Thymus (tissue), 11 donors: ENCODE data around the gene TMOD3. TPM values are rescaled to one million over a fixed set of nuclear protein-coding genes. Genes with fewer than 3 reads are reported as not detected.
A peak's percentile ranks its signal among the peaks of the same experiment; 100 is the strongest.
"Not testable (repeated sequence)": the region's sequence is repeated elsewhere in the genome, so short reads cannot be mapped to it uniquely, and the experiment has no call there.

Experiments
- DNase-seq, 9 donors: peaks; one replicate each; pipeline ENCODE4 v3.0.0-alpha.2; 2013; ENCODE audit warnings: low spot score in 9 of 9, low read depth in 6 of 9, missing footprints in 1 of 9
- H3K27ac ChIP-seq, 2 donors: one replicate each; pipeline ENCODE4 v1.5.1; 2013; ENCODE audit warnings: control low read depth in 1 of 2, low read depth in 1 of 2, low read length in 1 of 2, mild to moderate bottlenecking in 1 of 2, moderate library complexity in 1 of 2
- H3K27me3 ChIP-seq, 2 donors: one replicate each; pipeline ENCODE4 v1.5.1; 2013; ENCODE audit warnings: low read length in 1 of 2; ENCODE audit not compliant: control insufficient read depth in 2 of 2, insufficient read depth in 1 of 2
- H3K36me3 ChIP-seq, 2 donors: one replicate each; pipeline ENCODE4 v1.5.1; 2013; ENCODE audit warnings: low read length in 1 of 2, mild to moderate bottlenecking in 1 of 2, moderate library complexity in 1 of 2; ENCODE audit not compliant: control insufficient read depth in 2 of 2, insufficient read depth in 2 of 2
- H3K4me1 ChIP-seq, 2 donors: one replicate each; pipeline ENCODE4 v1.5.1; 2013; ENCODE audit warnings: low read length in 2 of 2; ENCODE audit not compliant: control insufficient read depth in 2 of 2, insufficient read depth in 2 of 2
- H3K4me3 ChIP-seq, 2 donors: one replicate each; pipeline ENCODE4 v1.5.1; 2013; ENCODE audit warnings: low read length in 2 of 2, control low read depth in 1 of 2, mild to moderate bottlenecking in 1 of 2
- H3K9me3 ChIP-seq, 2 donors: one replicate each; pipeline ENCODE4 v1.5.1; 2013; ENCODE audit warnings: low read length in 1 of 2, mild to moderate bottlenecking in 1 of 2; ENCODE audit not compliant: control insufficient read depth in 2 of 2, insufficient read depth in 1 of 2
- whole genome bisulfite sequencing: extraction: QIAGEN DNeasy Blood & Tissue Kit; methylation state at CpG from one replicate; pipeline ENCODE4 v1.1.7; 2013; 5-methylcytosine and 5-hydroxymethylcytosine counted together
- polyA plus RNA-seq: library from polyadenylated mRNA; stranded (reverse); fragments of 200-250 nt; gene quantifications from one replicate; pipeline ENCODE4 v1.2.3, GENCODE V29; 2013
- total RNA-seq: library from RNA; stranded (reverse); fragments of 120-200 nt; gene quantifications from one replicate; pipeline ENCODE4 v1.2.4, GENCODE V29; 2013
- donor health status: healthy.

The TMOD3 gene
- total and polyA plus RNA-seq, 2 donors: 15.8 to 26.3 TPM

DNA sequence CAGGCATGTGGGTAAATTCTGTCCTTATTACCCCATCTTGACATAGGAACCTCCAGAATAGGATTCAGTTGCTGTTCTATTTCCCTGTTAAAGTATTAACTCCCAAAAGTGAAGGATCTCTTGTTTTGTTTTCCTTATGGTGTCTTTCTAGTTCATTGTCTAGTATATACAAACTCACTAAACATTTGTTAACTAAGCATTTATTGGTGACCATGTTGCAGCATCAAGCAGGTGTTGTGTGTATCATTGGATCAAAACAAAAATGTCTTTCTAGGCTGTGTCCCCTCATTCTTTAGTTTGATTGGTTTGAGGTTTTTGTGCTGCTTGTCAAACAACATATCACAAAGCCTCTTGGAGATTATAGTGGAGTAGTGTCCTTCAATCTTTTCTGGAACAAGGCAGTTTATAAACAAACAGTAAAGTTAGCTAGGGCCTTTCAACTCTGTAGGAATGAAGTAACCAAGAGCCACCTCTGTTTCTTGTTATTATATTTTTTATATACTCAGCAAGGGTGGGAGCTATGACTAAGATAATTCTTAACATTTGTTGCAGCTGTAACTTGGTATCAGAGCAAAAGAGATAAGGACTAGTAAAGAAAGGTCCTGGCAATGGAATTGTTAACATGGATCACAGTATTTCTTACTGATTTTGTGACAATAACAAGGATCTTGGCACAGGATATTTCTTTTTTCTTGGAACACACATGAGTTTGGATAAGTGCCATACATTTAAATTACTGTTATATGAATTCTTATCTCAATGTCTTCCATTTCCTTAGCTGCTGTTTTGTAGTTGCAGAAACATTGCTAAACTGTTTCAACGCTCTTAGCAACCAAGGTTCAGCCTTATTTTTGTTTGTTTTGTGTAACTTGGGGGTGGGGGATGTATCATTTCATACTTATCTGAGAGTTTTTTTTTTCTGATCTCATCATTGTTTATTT lies 49.3 kb downstream of the TMOD3 start:
- H3K27ac ChIP-seq: peak overlapping the region in 1 of 2 donors; percentile 32
- H3K36me3 ChIP-seq: peaks cover 3 to 9% of the 10 kb centered on the region in 2 donors
- peak in 1 of 9 donors; percentile 4 for DNase-seq
- no peak overlapping the region for H3K4me3 ChIP-seq
- 91% methylated on average over 1 of the region's 1 CpG for WGBS
- no peaks in the 10 kb centered on the region for H3K9me3 ChIP-seq
- H3K4me1 ChIP-seq: no peaks in the 10 kb centered on the region
- H3K27me3 ChIP-seq: no peaks in the 10 kb centered on the region

GRCh38 chr15:51879555-51879954 lies 50.1 kb downstream of the TMOD3 start:
- DNase-seq: no peak
- Histone ChIP-seq H3K36me3 (peaks cover 3 to 9% of the 10 kb centered on the region in 2 donors), H3K4me3 (no peak overlapping the region), H3K27ac (peak overlapping the region in 1 of 2 donors; percentile 47), H3K9me3 (no peaks in the 10 kb centered on the region), H3K4me1 (no peaks in the 10 kb centered on the region), H3K27me3 (no peaks in the 10 kb centered on the region)
- 77% methylated on average over 1 of the region's 1 CpG for WGBS

DNA sequence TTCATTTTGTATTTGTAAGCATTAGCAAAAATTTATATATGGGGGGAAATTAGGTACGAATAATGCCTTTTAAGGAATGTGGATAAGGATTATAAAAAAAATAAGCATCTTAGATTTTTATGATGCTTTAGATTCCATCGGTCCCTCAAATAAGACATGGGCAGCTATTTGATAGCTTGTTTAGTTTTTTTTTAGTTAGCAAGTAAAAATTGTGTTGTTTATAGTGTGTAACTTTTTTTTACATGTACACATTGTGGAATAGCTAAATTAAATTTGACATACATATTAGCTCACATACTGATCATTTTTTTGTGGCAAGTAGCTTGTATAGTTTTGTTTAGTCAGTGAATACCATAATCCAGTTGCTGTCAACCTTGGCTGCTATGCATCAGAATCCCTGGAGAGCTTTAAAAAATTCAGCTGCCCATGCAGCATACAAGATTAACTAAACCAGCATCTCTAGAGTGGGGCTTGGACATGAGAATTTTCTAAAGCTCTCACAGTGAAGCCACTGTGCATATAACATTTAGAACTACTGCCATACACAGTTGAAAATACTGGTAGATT lies 53.9 kb downstream of the TMOD3 start:
- H3K9me3 ChIP-seq: no peaks in the 10 kb centered on the region
- H3K4me1 ChIP-seq: no peaks in the 10 kb centered on the region
- H3K27ac ChIP-seq: no peak overlapping the region
- over 99% methylated on average over 2 of the region's 2 CpGs for WGBS
- peaks cover 0 to 4% of the 10 kb centered on the region in 2 donors for H3K36me3 ChIP-seq
- H3K27me3 ChIP-seq: no peaks in the 10 kb centered on the region
- DNase-seq: no peak
- no peak overlapping the region for H3K4me3 ChIP-seq

DNA sequence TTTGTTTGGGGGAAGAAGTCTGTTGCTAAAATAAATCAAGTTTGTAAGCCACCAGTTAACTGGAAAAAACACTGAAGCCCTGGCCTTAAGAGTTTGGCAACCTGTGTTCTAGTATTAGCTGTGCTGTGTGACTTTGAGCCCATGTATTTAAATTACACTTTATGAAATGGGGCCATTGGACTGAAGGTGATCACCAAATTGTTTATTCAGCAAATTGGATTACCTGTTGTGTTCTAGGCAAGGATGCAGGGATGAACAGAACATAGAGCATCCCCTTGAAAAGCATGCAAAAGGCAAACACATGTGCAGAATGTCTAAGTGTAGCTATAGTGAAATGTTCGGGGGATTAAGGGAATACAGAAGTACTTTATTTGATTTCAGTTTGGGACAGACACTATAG lies 54.6 kb downstream of the TMOD3 start:
- Histone ChIP-seq H3K27ac (no peak overlapping the region), H3K4me1 (no peaks in the 10 kb centered on the region), H3K4me3 (no peak overlapping the region), H3K9me3 (no peaks in the 10 kb centered on the region), H3K36me3 (peaks cover 0 to 4% of the 10 kb centered on the region in 2 donors), H3K27me3 (no peaks in the 10 kb centered on the region)
- DNase-seq: no peak
- WGBS: 98% methylated on average over 1 of the region's 1 CpG

DNA sequence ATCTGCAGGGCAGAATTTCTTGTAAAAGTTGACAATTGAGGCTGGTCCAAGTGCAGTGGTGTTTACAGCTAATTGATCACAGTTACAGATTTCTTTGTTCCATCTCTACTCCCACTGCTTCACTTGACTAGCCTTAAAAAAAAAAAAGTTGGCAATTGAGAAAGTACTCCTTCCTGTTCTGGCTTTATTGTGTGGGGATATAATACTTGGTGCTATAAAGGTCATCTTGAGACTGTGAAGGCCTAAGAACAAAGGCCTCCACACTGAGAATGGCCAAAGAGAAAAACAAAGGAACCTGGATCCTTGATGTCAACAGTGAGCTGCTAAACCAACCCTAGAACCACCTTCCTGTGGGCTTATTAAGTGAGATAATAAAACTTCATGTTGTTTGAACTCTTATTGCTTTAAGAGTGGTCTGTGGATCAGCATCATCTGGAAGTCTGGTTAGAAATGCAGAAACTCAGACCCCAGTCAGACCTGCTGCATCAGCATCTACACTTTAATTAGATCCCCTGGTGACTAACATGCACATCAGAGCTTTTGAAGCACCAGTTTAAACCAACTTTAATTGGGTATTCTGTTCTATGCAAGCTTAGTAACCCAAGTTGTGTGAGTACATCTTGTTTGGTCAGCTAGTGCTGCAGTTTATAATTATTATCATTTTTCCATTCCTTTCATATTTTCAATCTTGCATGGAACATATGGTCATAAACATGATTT lies 55.2 kb downstream of the TMOD3 start:
- no peak for DNase-seq
- H3K9me3 ChIP-seq: no peaks in the 10 kb centered on the region
- peaks cover 0 to 4% of the 10 kb centered on the region in 2 donors for H3K36me3 ChIP-seq
- H3K27me3 ChIP-seq: no peaks in the 10 kb centered on the region
- H3K27ac ChIP-seq: no peak overlapping the region
- no peaks in the 10 kb centered on the region for H3K4me1 ChIP-seq
- no peak overlapping the region for H3K4me3 ChIP-seq

DNA sequence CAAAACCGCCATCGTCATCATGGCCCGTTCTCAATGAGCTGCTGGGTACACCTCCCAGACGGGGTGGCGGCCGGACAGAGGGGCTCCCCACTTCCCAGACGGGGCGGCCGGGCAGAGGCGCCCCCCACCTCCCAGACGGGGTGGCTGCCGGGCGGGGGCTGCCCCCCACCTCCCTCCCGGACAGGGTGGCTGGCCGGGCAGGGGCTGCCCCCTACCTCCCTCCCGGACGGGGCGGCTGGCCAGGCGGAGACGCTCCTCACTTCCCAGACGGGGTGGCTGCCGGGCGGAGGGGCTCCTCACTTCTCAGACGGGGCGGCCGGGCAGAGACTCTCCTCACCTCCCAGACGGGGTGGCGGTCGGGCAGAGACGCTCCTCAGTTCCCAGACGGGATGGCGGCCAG lies 56.3 kb downstream of the TMOD3 start:
- not testable (repeated sequence) for DNase-seq, H3K4me3 ChIP-seq, H3K9me3 ChIP-seq, H3K27ac ChIP-seq, H3K4me1 ChIP-seq, H3K27me3 ChIP-seq, H3K36me3 ChIP-seq
- 99% methylated on average over 32 of the region's 32 CpGs for WGBS

DNA sequence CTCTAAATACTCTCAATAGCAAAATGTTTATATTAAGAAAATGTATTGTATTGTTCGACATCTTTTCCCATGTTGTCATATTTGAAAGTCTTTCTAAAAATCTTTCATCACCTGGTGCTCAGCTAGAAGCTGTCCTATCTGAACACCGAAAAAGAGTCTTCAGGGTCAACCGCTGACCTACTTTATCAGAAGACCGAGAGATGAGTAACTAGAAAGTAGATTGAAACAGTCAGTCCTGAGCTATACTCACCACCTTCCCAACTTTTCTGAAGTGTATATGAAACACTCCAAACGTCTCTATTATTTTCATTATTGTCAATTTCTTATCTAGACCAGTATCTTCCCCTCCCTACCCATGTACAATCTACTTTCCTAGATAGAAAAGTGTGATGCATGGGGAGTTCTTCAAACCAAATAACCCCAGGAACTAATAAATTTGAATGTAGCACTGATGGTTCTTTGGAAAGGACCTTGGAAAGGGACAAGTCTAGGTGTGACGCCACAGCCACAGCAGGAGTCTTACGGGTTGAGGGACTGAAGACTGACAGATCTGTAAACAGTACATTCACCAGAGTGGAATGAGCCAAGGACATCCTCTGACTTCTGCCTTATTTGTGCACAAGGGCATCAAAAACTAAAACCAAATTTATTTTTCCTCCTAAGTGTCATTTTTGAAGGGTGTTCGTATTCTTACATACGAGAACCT lies 58.6 kb downstream of the TMOD3 start:
- peaks cover 0 to 11% of the 10 kb centered on the region in 2 donors for H3K36me3 ChIP-seq

DNA sequence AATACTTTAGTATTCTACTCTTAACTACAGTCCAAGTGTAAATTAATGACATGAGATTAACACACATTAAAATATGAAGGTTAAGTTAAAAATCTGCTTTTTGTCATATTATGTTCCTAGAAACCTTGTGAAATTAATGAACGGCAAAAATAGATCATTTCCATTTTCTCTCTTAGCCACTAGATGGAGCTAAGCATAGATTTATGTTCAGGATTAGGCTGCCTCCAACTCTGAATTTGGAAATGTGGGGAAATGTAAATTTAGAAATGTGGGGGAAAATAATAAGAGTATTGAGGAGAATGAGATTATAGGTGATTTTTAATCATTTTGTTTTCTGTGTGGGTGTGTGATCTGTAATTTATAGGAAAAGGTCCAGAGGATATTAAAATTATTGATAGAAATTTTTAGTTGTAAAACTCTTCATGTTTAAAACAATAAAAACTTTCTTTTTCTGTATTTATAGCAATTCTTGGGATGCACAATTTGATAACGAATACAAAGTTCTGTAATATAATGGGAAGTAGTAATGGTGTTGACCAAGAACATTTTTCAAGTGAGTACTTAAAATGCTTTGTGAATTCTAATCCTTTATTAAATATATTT lies 59.2 kb downstream of the TMOD3 start:
- WGBS: 52% methylated on average over 2 of the region's 2 CpGs
- Histone ChIP-seq H3K27ac (no peak overlapping the region), H3K4me1 (no peaks in the 10 kb centered on the region), H3K4me3 (no peak overlapping the region), H3K27me3 (no peaks in the 10 kb centered on the region), H3K9me3 (no peaks in the 10 kb centered on the region), H3K36me3 (peaks cover 0 to 11% of the 10 kb centered on the region in 2 donors)
- DNase-seq: peak in 4 of 9 donors; percentile 3 to 35 (median 10)

More for the DNA sequence above, 58.6 kb downstream of the TMOD3 start:
- no peaks in the 10 kb centered on the region for H3K27me3 ChIP-seq
- no peak for DNase-seq
- no peaks in the 10 kb centered on the region for H3K4me1 ChIP-seq
- WGBS: 97% methylated on average over 9 of the region's 9 CpGs
- no peaks in the 10 kb centered on the region for H3K9me3 ChIP-seq
- H3K27ac ChIP-seq: no peak overlapping the region
- H3K4me3 ChIP-seq: no peak overlapping the region
